Forelimb muscle (tissue), 1 donor: ENCODE results near the gene LINGO3. TPM values are rescaled to one million over a fixed set of nuclear protein-coding genes. Genes with fewer than 3 reads are reported as not detected.

ENCODE experiments used
- DNase-seq: peaks from one replicate; pipeline ENCODE4 v3.0.0-alpha.2; 2013; ENCODE audit warnings: low read depth
- polyA plus RNA-seq: library from polyadenylated mRNA; unstranded; fragments of 120-200 nt; gene quantifications from one replicate; pipeline ENCODE4 v1.2.1, GENCODE V29; 2013; ENCODE audit not compliant: insufficient read length

LINGO3 gene
- polyA plus RNA-seq, 1 donor = 0.13 TPM

DNA sequence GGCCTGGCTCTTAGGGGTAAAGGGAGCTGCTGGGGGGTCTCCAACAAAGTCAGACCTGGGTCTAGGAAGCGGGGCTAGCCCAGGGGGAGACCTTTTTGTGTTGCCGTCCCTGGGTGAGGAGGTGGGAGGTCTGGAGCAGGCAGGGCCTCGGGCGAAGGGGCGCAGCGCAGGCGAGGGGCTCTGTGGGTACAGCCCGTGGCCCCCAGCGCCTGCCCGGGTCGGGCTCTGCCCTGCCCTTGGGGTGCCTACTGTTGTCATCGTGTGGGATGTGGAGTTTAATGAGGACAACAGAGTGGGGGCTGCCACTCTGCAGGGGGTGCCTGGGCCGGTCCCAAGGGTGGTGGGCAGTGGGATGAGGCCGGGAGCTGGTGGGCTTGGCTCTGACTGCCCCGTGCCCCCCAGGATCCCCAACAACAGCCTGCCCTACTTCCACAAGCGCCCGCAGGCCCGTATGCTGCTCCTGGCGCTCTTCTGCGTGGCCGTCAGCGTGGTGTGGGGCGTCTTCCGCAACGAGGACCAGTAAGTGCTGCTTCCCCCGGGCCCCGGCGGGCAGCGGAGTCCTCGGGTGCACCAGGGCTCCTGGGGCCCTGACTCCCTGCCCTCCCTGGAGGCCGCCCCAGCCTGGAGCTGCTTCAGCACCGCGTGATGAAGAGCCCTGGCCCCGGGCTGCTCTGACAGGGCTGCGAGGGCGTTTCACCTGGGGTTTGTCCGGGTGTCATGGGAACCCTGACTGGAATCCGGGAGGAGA, 32.7 kb upstream of the LINGO3 start:
- DNase-seq = no peak

DNA sequence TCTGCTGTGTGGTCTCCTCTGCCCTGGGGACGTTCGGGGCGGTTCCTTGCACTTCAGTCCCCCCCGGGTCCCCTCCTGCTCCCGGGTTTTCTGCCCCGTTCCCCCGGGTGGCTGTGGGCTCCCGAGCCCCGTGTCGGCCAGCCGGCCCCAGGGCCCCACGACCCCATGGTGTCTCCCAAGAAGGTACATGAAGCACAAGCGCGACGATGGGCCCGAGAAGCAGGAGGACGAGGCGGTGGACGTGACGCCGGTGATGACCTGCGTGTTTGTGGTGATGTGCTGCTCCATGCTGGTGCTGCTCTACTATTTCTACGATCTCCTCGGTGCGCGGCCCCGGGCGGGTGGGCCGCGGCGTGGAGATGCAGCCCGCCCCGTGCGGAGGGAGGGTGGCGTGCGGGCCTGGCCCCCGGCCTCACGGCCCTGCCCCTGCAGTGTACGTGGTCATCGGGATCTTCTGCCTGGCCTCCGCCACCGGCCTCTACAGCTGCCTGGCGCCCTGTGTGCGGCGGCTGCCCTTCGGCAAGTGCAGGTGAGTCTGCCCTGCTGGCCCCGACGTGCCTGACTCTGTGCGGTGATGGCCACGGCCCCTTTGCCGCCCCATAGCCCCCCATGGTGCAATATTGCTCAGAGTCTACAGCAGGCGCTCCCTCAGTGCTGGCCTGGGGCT, 31.8 kb upstream of the LINGO3 start:
- DNase-seq = no peak

DNA sequence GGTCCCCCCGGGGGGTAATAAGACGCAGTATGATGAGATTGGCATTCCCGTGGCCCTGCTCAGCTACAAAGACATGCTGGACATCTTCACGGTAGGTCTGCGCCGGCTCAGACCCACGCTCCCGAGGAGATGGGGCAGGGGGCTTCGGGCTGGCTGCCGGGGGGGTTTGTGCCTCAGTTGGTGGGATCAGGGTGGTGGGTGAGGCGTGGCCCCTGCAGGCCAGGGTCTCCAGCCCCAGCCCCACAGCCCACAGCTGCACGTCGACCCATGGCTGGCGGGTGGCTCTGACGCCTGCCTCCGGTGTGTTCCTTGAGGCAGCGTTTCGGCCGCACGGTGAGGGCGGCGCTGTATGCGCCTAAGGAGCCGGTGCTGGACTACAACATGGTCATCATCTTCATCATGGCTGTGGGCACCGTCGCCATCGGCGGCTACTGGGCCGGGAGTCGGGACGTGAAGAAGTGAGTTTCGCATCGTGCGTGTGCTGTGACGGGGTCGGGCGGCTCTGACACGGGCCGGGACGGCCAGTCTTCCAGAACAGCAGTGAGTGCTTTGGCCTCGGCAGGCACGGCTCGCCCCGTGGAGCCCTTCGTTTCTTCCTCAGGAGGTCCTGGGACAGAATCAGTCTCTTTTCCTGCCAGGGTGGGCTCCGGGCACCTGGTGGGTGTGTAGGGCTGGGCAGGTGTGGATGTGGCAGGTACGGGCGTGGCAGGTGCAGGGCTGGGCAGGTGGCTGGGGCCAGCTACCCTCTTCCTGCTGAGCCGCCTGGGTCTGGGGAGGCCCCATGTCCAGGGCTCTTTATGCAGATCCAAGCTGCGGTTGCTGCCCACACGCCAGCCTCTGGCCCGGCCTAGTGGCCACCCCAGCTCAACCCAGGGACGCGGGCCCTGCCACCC, 31.0 kb upstream of the LINGO3 start:
- DNase-seq = no peak

DNA sequence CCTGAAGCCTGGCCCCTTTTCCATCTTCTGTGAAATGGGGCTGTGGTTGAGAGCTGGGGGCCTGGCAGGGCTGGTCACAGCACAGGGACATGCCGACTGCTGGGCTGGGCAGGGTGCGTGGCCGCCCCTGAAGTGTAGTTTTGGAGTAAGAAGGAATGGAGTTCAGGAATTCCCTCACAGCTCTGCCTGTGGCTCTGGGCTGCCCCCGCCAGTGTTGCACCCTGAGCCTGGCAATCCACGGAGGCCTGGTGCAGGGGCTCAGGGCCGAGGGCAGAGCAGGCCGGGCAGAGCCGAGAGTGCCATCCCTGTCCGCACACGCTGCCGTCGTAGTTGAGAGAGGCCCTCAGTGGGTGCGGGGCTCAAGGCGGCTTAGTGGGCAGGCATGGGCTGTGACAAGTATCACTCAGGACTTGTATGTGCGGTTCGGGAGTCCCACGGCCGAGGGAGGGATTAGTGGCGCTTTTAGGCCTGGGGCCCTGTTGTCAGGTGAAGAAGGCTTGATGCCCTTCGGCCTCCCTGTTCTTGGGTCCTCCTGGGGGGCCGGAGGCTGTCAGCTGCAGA, 30.2 kb upstream of the LINGO3 start:
- DNase-seq = no peak

DNA sequence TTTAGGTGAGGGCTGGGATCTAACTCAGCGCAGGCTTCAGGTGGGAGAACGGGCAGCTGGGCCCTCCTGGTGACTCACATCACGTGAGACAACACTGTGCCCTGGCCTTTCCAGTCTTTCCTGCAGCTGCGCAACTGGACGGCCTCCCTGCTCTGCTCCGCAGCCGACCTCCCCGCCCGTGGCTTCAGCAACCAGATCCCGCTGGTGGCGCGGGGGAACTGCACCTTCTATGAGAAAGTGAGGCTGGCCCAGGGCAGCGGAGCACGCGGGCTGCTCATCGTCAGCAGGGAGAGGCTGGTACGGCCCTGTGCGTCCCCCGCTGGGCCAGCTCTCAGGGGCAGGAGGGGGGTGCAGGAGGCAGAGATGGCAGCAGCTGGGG, 29.4 kb upstream of the LINGO3 start:
- DNase-seq = no peak

DNA sequence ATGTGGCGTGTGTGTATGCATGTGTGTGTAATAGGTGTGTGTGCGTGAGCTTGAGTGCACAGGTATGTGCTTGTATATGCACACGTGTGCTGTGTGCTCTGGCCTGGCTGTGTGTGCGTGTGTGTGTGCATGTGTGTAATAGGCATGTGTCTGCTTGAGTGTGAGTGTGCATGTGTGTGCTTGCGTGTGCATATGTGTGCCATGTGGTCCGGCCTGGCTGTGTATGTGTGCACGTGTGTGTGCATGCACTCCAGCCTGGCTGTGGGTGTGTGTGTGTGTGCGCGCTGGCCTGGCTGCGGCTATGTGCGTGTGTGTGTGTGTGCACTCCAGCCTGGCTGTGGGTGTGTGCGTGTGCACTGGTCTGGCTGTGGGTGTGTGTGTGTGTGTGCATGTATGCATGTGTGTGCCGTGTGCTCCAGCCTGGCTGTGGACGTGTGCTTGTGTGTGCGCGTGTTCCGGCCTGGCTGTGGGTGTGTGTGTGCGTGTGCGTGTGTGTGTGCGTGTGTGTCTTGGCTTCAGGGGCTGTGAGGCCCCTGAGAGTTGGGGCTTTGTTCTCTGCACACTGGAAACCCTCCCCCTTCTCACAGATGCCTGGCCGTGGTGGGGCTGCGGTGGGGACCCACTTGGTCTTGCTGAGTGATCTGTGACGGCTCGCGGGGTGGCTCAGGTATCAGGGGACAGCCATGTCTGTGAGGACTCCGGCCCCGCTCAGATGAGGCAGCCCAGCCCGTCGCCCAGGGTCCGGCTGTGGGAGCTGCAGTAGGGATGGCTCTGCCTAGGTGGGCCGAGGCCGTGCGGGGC, 28.8 kb upstream of the LINGO3 start:
- no peak for DNase-seq

DNA sequence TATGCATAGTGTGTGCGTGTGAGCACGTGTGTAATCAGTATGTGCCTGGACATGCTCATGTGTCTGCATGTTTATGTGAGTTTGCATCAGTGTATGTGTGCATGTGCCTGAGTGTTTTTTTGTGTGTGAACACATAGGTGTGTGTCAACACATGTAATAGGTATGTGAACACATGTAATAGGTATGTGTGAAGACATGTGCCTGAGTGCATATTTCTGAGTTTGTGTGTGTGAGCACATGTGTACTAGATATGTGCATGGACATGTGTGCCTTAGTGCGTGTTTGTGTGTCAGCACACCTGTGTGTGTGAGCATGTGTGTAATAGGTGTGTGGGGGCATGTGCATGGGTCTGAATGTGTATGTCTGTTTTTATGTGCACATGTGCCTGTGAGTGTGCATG, 27.9 kb upstream of the LINGO3 start:
- no peak for DNase-seq

DNA sequence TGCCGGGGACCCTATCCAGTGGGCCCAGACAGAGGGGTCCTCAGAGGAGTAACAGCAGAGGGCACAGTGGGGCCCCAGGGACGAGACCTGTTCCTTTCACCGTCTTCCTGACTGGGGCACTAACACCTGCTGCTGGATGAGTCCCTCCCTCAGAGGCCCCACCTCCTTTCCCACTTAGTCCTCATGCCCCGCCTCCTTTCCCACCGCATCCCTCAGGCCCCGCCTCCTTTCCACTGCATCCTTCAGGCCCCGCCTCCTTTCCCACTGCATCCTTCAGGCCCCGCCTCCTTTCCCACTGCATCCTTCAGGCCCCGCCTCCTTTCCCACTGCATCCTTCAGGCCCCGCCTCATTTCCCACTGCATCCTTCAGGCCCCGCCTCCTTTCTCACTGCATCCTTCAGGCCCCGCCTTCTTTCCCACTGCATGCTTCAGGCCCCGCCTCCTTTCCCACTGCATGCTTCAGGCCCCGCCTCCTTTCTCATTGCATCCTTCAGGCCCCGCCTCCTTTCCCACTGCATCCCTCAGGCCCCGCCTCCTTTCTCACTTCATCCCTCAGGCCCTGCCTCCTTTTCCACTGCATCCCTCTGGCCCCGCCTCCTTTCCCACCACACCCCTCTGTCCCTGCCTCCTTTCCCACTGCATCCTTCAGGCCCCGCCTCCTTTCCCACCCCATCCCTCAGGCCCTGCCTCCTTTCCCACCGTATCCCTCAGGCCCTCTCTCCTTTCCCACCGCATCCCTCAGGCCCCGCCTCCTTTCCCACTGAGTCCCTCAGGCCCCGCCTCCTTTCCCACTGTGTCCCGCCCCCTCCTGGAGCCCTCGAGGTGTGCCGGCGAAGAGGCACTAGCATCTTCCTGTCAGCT, 27.3 kb upstream of the LINGO3 start:
- no peak for DNase-seq

DNA sequence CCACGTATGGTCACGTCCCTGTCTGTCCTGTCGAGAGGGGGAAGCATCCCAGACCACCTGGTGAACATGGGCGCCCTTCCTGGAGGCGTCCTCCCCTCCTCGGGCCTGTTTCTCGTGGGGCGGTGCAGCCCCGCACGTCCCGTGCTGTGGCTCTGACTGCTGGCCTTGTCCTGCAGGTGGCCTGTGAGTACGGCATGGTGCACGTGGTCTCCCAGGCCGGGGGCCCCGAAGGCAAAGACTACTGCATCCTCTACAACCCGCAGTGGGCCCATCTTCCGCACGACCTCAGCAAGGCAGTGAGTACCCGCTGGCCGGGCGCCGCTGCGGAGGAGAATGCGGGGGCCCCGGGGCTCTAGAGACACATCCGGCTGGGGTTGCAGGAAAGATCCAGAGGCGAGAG, 26.5 kb upstream of the LINGO3 start:
- DNase-seq = no peak

DNA sequence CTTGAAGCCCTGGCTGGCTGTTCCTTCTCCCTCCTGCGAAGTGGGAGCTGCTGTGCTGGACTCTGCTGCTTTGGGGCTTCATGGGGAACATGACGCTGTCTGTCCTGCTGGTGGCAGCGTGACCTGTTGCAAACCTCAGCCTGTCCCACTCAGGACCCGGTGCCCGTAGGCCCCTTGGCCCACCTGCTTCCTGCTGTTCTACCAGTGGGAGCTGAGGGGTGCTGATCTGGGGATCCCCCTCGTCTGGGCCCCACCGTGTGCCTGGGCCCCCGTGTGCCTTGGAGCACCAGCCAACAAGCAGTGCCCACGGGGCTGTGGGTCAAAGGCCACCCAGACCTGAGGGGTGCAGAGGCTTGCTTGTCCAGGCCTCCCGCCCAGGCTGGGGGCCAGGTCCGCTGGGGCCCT, 25.9 kb upstream of the LINGO3 start:
- no peak for DNase-seq

DNA sequence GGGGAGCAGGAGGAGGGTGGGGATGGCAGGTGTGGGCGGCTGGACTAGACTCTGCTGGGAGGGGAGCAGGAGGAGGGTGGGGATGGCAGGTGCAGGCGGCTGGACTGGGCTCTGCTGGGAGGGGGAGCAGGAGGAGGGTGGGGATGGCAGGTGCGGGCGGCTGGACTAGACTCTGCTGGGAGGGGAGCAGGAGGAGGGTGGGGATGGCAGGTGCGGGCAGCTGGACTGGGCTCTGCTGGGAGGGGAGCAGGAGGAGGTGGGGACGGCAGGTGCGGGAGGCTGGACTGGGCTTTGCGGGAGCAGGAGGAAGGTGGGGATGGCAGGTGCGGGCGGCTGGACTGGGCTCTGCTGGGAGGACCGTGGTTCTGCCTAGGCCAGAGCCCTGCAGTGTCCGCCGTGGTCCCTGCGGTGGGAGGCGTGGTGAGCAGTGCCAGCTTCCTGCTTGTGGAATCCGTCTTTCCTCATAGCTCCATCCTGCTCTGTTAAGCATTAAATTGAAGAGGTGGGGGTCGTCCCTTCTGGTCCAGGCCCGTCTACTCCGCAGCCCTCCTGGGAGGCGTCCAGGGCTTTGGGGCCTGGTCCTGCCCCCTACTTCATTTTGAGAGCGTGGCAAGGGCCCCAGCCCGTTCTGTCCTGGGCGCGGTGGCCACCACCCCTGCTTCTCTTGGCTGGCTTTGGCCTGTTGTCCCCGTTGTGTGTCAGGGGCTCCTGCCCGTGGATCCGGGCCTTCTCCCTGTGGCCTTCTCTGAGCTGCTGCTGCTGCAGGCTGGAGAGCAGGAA, 25.3 kb upstream of the LINGO3 start:
- no peak for DNase-seq

DNA sequence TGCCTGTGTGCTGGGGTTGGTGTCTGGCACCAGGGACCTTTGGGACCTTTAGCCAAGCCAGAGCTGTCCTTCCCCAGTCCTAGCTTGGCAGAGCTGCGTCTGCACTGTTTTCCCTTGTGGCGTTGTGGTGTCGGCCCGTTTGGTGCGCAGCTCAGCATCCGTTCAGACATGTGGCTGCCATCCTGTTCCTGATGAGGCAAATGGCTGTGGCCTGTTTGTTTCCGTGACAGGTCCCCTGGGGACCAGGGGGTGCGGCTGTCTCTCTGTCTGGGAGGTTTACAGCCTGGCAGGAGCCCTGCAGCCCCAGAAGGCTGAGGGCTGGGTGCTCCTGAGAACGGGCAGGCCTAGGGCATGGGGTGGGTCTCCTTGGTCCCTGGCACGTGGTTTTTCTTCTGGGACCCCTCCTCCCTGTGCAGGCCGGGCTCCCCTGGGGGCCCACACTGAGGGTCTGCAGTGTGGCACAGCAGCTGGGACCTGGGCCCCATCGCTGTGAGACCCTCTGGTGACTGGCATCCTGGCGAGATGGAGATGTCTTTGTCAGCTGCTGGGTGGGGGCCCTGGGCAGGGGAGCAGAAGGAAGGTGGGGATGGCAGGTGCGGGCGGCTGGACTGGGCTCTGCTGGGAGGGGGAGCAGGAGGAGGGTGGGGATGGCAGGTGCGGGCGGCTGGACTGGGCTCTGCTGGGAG, 24.5 kb upstream of the LINGO3 start:
- DNase-seq = no peak

DNA sequence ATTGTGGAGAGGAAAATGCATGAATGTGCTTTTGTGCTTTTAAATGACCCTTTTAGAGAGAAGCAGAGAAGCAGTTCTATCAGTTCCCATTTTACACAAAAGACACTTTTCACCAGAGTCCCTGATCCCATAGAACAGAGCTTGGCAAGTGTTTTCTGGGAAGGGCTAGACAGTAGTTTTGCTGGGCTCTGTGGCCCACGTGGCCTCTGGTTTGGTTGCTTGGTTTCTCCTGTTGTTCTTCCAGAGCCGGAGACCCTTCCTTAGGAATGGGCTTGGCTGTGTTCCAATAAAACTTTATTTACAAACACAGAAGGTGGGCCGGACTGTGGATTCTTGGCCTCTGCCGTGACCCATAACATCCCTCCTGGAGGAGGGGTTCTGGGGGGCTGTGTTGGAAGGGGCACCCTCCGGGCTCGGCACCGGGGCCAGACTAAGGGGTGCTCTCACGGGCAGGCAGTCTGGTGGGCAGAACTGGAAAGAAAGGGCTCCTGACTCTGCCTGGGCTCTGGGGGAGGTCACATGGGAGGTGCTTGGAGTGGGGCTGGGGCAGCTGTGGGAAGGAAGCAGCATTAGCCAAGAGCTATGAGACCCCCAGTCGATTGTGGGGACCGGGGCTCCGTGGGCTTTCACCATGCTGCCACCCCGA, 23.8 kb upstream of the LINGO3 start:
- no peak for DNase-seq

DNA sequence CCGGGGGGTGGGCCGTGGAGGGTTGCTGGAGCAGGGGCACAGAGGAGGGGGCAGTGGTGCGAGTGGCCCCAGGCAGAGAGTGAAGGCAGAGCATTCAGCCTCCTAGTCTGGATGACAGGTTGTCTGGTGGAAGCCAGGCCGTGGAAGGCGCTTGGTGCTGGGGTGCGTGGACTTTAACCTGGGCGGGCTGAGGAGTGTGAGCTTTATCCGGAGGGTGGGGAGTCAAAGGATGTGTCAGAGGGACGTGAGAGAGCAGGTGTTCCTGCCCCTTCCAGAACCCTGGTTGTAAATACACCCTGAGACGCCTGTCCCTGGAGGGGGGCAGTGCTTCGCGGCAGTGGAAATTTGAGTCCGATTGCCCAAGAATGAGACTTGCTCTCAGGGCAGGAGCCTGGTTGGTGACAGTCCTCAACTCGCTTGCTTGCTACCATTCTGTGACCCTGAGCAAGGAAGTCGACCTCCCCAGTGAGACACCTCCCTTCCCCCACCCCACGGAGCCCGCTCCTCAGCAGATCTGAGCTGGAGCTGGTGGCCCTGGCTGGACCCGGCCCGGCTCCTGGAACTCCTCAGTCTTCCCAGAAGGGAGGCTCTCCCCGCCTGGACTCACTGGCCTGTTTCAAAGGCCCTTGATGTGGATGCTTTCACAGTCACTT, 22.8 kb upstream of the LINGO3 start:
- DNase-seq = no peak

DNA sequence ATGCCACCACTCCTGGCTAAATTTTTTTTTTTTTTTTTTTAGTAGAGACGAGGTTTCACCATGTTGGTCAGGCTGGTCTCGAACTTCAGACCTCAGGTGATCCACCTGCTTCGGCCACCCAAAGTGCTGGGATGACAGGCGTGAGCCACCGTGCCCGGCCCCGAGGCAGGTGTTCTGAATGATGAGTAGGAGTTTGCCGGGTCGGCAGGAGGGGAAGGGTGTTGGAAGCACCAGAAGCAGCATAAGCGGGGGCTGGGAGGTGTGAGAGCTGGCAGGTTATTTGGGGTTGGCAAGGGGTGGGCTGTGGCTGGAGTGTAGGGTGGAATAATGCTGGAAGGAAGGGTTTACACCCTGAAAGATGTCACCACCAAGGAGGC, 22.3 kb upstream of the LINGO3 start:
- no peak for DNase-seq

DNA sequence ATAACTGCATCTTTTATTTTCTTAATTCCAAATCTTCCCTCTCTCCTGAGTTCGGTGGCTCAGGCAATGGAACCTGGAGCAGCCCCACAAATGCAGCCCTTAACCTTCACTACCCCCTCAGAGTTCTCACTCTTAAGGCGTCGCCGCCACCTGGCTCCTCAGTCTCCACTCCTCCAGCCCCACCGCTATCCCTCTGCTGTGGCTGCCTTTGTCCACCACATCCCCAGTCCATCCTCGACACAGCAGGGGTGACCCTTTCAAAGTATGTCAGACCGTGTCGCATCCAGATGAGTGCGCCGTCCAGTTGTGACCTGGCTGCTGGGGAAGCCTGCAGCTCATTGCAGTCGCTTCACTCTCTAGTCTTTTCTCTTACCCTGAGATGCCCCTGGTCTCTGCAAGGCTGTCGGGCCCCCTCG, 21.6 kb upstream of the LINGO3 start:
- no peak for DNase-seq

DNA sequence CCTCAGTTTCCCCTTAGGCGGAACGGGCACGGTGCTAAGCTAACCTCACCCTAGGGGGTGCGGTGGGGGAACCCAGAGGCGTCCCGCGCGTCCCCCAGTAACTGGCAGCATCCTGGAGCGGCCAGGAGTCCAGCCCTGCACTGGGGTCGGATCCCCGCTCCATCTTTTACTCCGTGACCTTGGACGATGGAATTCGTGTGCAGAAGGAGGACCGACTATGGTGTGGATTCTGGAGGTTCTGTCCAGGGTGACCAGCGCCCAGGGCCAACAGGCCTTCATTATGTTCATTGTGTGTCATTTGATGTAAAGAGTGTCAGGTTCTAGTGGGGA, 21.2 kb upstream of the LINGO3 start:
- DNase-seq = no peak
